GM21381 (cell line): ENCODE measurements around the gene RIN3.
"Not testable (repeated sequence)": the region's sequence is repeated elsewhere in the genome, so short reads cannot be mapped to it uniquely, and the experiment has no call there.

ENCODE experiments used
- ATAC-seq: cut with Tn5 transposase; IDR thresholded peaks from one replicate; pipeline ENCODE4 v1.9.1; 2021; ENCODE audit warnings: mild to moderate bottlenecking, moderate library complexity; ENCODE audit not compliant: unreplicated experiment

Gene RIN3

GRCh38 chr14:92658160-92658559, 144.6 kb downstream of the RIN3 start:
- ATAC-seq = no peak

GRCh38 chr14:92658684-92659083, 145.1 kb downstream of the RIN3 start:
- ATAC-seq = no peak

GRCh38 chr14:92659765-92660561, 146.4 kb downstream of the RIN3 start:
- ATAC-seq = no peak

GRCh38 chr14:92660571-92660970, 147.0 kb downstream of the RIN3 start:
- ATAC-seq = no peak

GRCh38 chr14:92663049-92663448, 149.5 kb downstream of the RIN3 start:
- no peak for ATAC-seq

- ATAC-seq = no peak
Measured at GRCh38 chr14:92665661-92666110, 152.1 kb downstream of the RIN3 start.

- no peak for ATAC-seq
Measured at GRCh38 chr14:92666251-92666650, 152.7 kb downstream of the RIN3 start.

- ATAC-seq = no peak
Measured at GRCh38 chr14:92668276-92668973, 154.8 kb downstream of the RIN3 start.

GRCh38 chr14:92670160-92670559, 156.6 kb downstream of the RIN3 start:
- peak; percentile 51 for ATAC-seq

GRCh38 chr14:92670643-92671366, 157.2 kb downstream of the RIN3 start:
- no peak for ATAC-seq

GRCh38 chr14:92673601-92674150, 160.1 kb downstream of the RIN3 start:
- ATAC-seq = no peak

- ATAC-seq = no peak
Measured at GRCh38 chr14:92675421-92675820, 161.8 kb downstream of the RIN3 start.

- no peak for ATAC-seq
Measured at GRCh38 chr14:92675976-92676375, 162.4 kb downstream of the RIN3 start.

GRCh38 chr14:92676403-92677086, 163.0 kb downstream of the RIN3 start:
- ATAC-seq = no peak

- ATAC-seq = peak; percentile 73
Measured at GRCh38 chr14:92677087-92677668, 163.6 kb downstream of the RIN3 start.

GRCh38 chr14:92677955-92678354, 164.4 kb downstream of the RIN3 start:
- no peak for ATAC-seq

GRCh38 chr14:92678766-92679165, 165.2 kb downstream of the RIN3 start:
- ATAC-seq = no peak

- no peak for ATAC-seq
Measured at GRCh38 chr14:92679246-92679645, 165.7 kb downstream of the RIN3 start.

GRCh38 chr14:92680330-92680729, 166.7 kb downstream of the RIN3 start:
- not testable (repeated sequence) for ATAC-seq
